Measurements from ENCODE around the gene FADS3. TPM values are rescaled to one million over a fixed set of nuclear protein-coding genes. Genes with fewer than 3 reads are reported as not detected.
A peak's percentile ranks its signal among the peaks of the same experiment; 100 is the strongest.

The FADS3 gene
- total and polyA plus RNA-seq, 2 of the 13 experiments (the other 11 are each of a cell fraction or from before 2014, with no cell fraction given): 13.4 to 23.2 TPM

GRCh38 chr11:61916737-61917333 is 25.5 kb upstream of the FADS3 start:
- Histone ChIP-seq H3K36me3 (replicated peaks in 1 of 2; ENCODE audit: control insufficient read depth in 1 of 2, insufficient read depth in 2 of 2, low read length in 2 of 2) (no peaks in the 10 kb centered on the region), H3K27ac (ENCODE audit: extremely low read length, insufficient read depth, low read length) (no peak overlapping the region), H3K9me3 (ENCODE audit: low read length) (no peaks in the 10 kb centered on the region), H2AFZ (ENCODE audit: low read length) (no peak overlapping the region), H3K79me2 (ENCODE audit: insufficient read depth, low read length) (no peaks in the 10 kb centered on the region), H3K27me3 (ENCODE audit: control insufficient read depth in 1 of 2, insufficient read depth in 2 of 2, low read length in 2 of 2) (peaks cover 11 to 39% of the 10 kb centered on the region in 2 experiments), H3K4me1 (ENCODE audit: insufficient read depth, low read length) (peaks cover 42% of the 10 kb centered on the region), H3K9ac (ENCODE audit: insufficient read depth, low read depth, low read length) (no peak overlapping the region), H3K4me3 (replicated peaks in 1 of 3; ENCODE audit: insufficient read depth in 1 of 3, low read depth in 2 of 3, low read length in 3 of 3) (peak overlapping the region; percentile 37 to 71 (median 38); a peak in 4 of 6 replicates), H4K20me1 (ENCODE audit: insufficient read depth, low read length) (no peaks in the 10 kb centered on the region), H3K4me2 (ENCODE audit: low read depth, low read length) (peak overlapping the region; percentile 77)
- DNase-seq (ENCODE audit: low spot score): no peak
- ChIA-PET POLR2A (interaction anchor here (1.4 to 2.2 kb wide), 2 partner anchors 12 to 33 kb away, joined by 3 to 11 read pairs; no protein-coding TSS in a partner anchor), CTCF (ENCODE audit: low intra/inter-chr PET ratio, low total read pairs) (no interaction called here)
- ATAC-seq: no peak
- 11% methylated on average over 4 of the region's 32 CpGs for WGBS (ENCODE audit: low lambda C conversion rate)
- intact Hi-C loops (cut with micrococcal nuclease; ENCODE audit: unreplicated experiment): no loop called here
- BruUV-seq (replicated peaks): no TSS peak
- no peak for FAIRE-seq
- in situ Hi-C loops (cut with HindIII; ENCODE audit: extremely low pct_ligation_motif_present, low pct_unique_long_range_greater_than_20kb): no loop called here
- TF ChIP-seq, protein P1, sequence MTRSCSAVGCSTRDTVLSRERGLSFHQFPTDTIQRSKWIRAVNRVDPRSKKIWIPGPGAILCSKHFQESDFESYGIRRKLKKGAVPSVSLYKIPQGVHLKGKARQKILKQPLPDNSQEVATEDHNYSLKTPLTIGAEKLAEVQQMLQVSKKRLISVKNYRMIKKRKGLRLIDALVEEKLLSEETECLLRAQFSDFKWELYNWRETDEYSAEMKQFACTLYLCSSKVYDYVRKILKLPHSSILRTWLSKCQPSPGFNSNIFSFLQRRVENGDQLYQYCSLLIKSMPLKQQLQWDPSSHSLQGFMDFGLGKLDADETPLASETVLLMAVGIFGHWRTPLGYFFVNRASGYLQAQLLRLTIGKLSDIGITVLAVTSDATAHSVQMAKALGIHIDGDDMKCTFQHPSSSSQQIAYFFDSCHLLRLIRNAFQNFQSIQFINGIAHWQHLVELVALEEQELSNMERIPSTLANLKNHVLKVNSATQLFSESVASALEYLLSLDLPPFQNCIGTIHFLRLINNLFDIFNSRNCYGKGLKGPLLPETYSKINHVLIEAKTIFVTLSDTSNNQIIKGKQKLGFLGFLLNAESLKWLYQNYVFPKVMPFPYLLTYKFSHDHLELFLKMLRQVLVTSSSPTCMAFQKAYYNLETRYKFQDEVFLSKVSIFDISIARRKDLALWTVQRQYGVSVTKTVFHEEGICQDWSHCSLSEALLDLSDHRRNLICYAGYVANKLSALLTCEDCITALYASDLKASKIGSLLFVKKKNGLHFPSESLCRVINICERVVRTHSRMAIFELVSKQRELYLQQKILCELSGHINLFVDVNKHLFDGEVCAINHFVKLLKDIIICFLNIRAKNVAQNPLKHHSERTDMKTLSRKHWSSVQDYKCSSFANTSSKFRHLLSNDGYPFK (CRISPR knock-in tag; IDR thresholded peaks at IDR 0.05; ENCODE audit: borderline replicate concordance): no peak
- no peak for TF ChIP-seq ZNF318 (CRISPR knock-in tag; IDR thresholded peaks at IDR 0.05)
- TF ChIP-seq TEAD2 (CRISPR knock-in tag; IDR thresholded peaks at IDR 0.05): no peak
- no peak for TF ChIP-seq ZBTB20 (CRISPR knock-in tag; IDR thresholded peaks at IDR 0.05; ENCODE audit: borderline replicate concordance, low read depth)
- TF ChIP-seq DNMT3B (CRISPR knock-in tag; conservative IDR thresholded peaks at IDR 0.05): no peak
- TF ChIP-seq KLF12 (CRISPR knock-in tag; IDR thresholded peaks at IDR 0.05; ENCODE audit: borderline replicate concordance): no peak
- TF ChIP-seq ZMYM4 (CRISPR knock-in tag; IDR thresholded peaks at IDR 0.05): no peak
- no peak for TF ChIP-seq TBL1XR1 (IDR thresholded peaks at IDR 0.05; ENCODE audit: borderline replicate concordance, low read length, partially characterized antibody)
